Smooth muscle cell (in vitro differentiated cells): Measurements from ENCODE around the gene CHD5. TPM values are rescaled to one million over a fixed set of nuclear protein-coding genes. Genes with fewer than 3 reads are reported as not detected.

Experiments
- DNase-seq: peaks from one replicate; lab custom pipeline; 2025; ENCODE audit not compliant: unreplicated experiment; lab: John Stamatoyannopoulos, UW
- H2AFZ ChIP-seq: fragments of 200-600 bp; sonication (generic); 2 replicates; pipeline ENCODE4 v1.6.0; 2016; ENCODE audit warnings: antibody characterized with exemption, low read depth, mild to moderate bottlenecking
- H3F3A ChIP-seq: fragments of 200-600 bp; sonication (generic); 2 replicates; pipeline ENCODE4 v1.6.0; 2017; ENCODE audit warnings: antibody characterized with exemption, low read depth
- H3K27ac ChIP-seq: fragments of 200-600 bp; sonication (generic); 2 replicates; pipeline ENCODE4 v1.5.1; 2016; ENCODE audit warnings: low read depth, mild to moderate bottlenecking
- H3K27me3 ChIP-seq: fragments of 200-600 bp; sonication (generic); 2 replicates; pipeline ENCODE4 v1.6.1; 2016; ENCODE audit warnings: low read depth, mild to moderate bottlenecking
- H3K36me3 ChIP-seq: fragments of 200-600 bp; sonication (generic); 2 replicates; pipeline ENCODE4 v1.5.1; 2016; ENCODE audit warnings: low read depth
- H3K4me1 ChIP-seq: fragments of 200-600 bp; sonication (generic); 2 replicates; pipeline ENCODE4 v1.5.1; 2016; ENCODE audit warnings: low read depth
- H3K4me2 ChIP-seq: fragments of 200-600 bp; sonication (generic); 2 replicates; pipeline ENCODE4 v1.6.0; 2016; ENCODE audit warnings: mild to moderate bottlenecking
- H3K4me3 ChIP-seq: fragments of 200-600 bp; sonication (generic); 2 replicates; pipeline ENCODE4 v1.5.1; 2016; ENCODE audit warnings: mild to moderate bottlenecking
- H3K79me2 ChIP-seq: fragments of 200-600 bp; sonication (generic); 2 replicates; pipeline ENCODE4 v1.6.0; 2016; ENCODE audit warnings: low read depth, mild to moderate bottlenecking
- H3K9ac ChIP-seq: fragments of 200-600 bp; sonication (generic); 2 replicates; pipeline ENCODE4 v1.6.0; 2016; ENCODE audit warnings: low read depth
- H3K9me3 ChIP-seq: fragments of 200-600 bp; sonication (generic); replicated peaks from 2 replicates; pipeline ENCODE4 v1.5.1; 2016; ENCODE audit warnings: low read depth
- H4K20me1 ChIP-seq: fragments of 200-600 bp; sonication (generic); 2 replicates; pipeline ENCODE4 v1.6.0; 2016; ENCODE audit warnings: low read depth
- CTCF ChIP-seq: fragments of 200-600 bp; sonication (generic); IDR thresholded peaks from 2 replicates; pipeline ENCODE4 v1.5.1; 2017; ENCODE audit warnings: borderline replicate concordance, mild to moderate bottlenecking, antibody characterized with exemption; ENCODE audit not compliant: insufficient read depth, poor library complexity, severe bottlenecking
- WGBS: methylation state at CpG from one replicate; pipeline ENCODE4 v1.1.7; 2016; ENCODE audit warnings: low lambda C conversion rate; 5-methylcytosine and 5-hydroxymethylcytosine counted together
- polyA plus RNA-seq: library from polyadenylated mRNA; unstranded; fragments of >200 nt; fragmentation: Nextera tagmentation; extraction: Ambion mirVana; gene quantifications from 2 replicates; pipeline ENCODE4 v1.2.1, GENCODE V29; 2016
- total RNA-seq: library from RNA; depleted of rRNA; stranded (reverse); fragments of >200 nt; gene quantifications from 2 replicates; pipeline ENCODE4 v1.2.3, GENCODE V29; 2014

Gene CHD5
- total and polyA plus RNA-seq, 2 experiments from 2014 or later = 0.40 TPM; not detected in 1

- H2AFZ ChIP-seq = no peak overlapping the region
- no peak for TF ChIP-seq CTCF
- H3K36me3 ChIP-seq = no peaks in the 10 kb centered on the region
- H3K4me2 ChIP-seq = no peak overlapping the region
- WGBS = 94% methylated on average over 9 of the region's 9 CpGs
- peaks cover 15% of the 10 kb centered on the region for H3K4me1 ChIP-seq
- no peak overlapping the region for H3K4me3 ChIP-seq
- H3K9me3 ChIP-seq = no peaks in the 10 kb centered on the region
- H3K9ac ChIP-seq = no peak overlapping the region
- H3K27me3 ChIP-seq = no peaks in the 10 kb centered on the region
- no peaks in the 10 kb centered on the region for H3K79me2 ChIP-seq
- H3F3A ChIP-seq = no peaks in the 10 kb centered on the region
- H4K20me1 ChIP-seq = no peaks in the 10 kb centered on the region
- DNase-seq = no peak
- no peak overlapping the region for H3K27ac ChIP-seq
Measured at GRCh38 chr1:6102532-6102845, 77.6 kb downstream of the CHD5 start.

- WGBS = 87% methylated on average over 25 of the region's 25 CpGs
- no peaks in the 10 kb centered on the region for H4K20me1 ChIP-seq
Measured at GRCh38 chr1:6101826-6102531, 78.1 kb downstream of the CHD5 start.

GRCh38 chr1:6100861-6101783 is 79.0 kb downstream of the CHD5 start:
- H3K27me3 ChIP-seq = no peaks in the 10 kb centered on the region
- H3K4me1 ChIP-seq = peaks cover 15% of the 10 kb centered on the region
- H4K20me1 ChIP-seq = no peaks in the 10 kb centered on the region
- no peak for TF ChIP-seq CTCF
- H3K4me3 ChIP-seq = no peak overlapping the region
- no peak overlapping the region for H3K27ac ChIP-seq
- no peaks in the 10 kb centered on the region for H3K36me3 ChIP-seq
- no peaks in the 10 kb centered on the region for H3F3A ChIP-seq
- no peak for DNase-seq
- H3K4me2 ChIP-seq = no peak overlapping the region
- H3K9ac ChIP-seq = no peak overlapping the region
- no peaks in the 10 kb centered on the region for H3K79me2 ChIP-seq
- no peaks in the 10 kb centered on the region for H3K9me3 ChIP-seq
- no peak overlapping the region for H2AFZ ChIP-seq
- 88% methylated on average over 21 of the region's 23 CpGs for WGBS

More at GRCh38 chr1:6101826-6102531, 78.1 kb downstream of the CHD5 start:
- DNase-seq = no peak
- no peaks in the 10 kb centered on the region for H3K9me3 ChIP-seq
- TF ChIP-seq CTCF = no peak
- no peak overlapping the region for H3K4me3 ChIP-seq
- no peak overlapping the region for H3K9ac ChIP-seq
- H2AFZ ChIP-seq = no peak overlapping the region
- H3K27ac ChIP-seq = no peak overlapping the region
- H3K4me2 ChIP-seq = no peak overlapping the region
- no peaks in the 10 kb centered on the region for H3K36me3 ChIP-seq
- H3K27me3 ChIP-seq = no peaks in the 10 kb centered on the region
- peaks cover 15% of the 10 kb centered on the region for H3K4me1 ChIP-seq
- no peaks in the 10 kb centered on the region for H3K79me2 ChIP-seq
- no peaks in the 10 kb centered on the region for H3F3A ChIP-seq
